Activated naive CD8-positive, alpha-beta T cell treated with anti-CD3 and anti-CD28 coated beads for 36 hours (primary cell): ENCODE measurements around the gene CEMIP. TPM values are rescaled to one million over a fixed set of nuclear protein-coding genes. Genes with fewer than 3 reads are reported as not detected.

Experiments
- DNase-seq: peaks from one replicate; pipeline ENCODE4 v3.0.0; 2021
- H3K27ac Mint-ChIP-seq: one replicate; pipeline ENCODE4 v1.8.0; 2022; ENCODE audit warnings: mild to moderate bottlenecking, moderate library complexity, mixed read lengths
- H3K27me3 Mint-ChIP-seq: one replicate; pipeline ENCODE4 v1.8.0; 2022; ENCODE audit warnings: mild to moderate bottlenecking, mixed read lengths
- H3K36me3 Mint-ChIP-seq: one replicate; pipeline ENCODE4 v1.8.0; 2021; ENCODE audit warnings: mild to moderate bottlenecking, mixed read lengths
- H3K4me1 Mint-ChIP-seq: one replicate; pipeline ENCODE4 v1.8.0; 2021; ENCODE audit warnings: mixed read lengths
- H3K4me3 Mint-ChIP-seq: one replicate; pipeline ENCODE4 v1.8.0; 2022; ENCODE audit warnings: mild to moderate bottlenecking, moderate library complexity, mixed read lengths
- H3K9me3 Mint-ChIP-seq: one replicate; pipeline ENCODE4 v1.8.0; 2022; ENCODE audit warnings: mixed read lengths
- total RNA-seq, 2 experiments: library from RNA; stranded (reverse); gene quantifications; one replicate each; pipeline ENCODE4 v1.2.3, GENCODE V29; 2021

The CEMIP gene
- total RNA-seq, 2 experiments from 2014 or later = not detected

DNA sequence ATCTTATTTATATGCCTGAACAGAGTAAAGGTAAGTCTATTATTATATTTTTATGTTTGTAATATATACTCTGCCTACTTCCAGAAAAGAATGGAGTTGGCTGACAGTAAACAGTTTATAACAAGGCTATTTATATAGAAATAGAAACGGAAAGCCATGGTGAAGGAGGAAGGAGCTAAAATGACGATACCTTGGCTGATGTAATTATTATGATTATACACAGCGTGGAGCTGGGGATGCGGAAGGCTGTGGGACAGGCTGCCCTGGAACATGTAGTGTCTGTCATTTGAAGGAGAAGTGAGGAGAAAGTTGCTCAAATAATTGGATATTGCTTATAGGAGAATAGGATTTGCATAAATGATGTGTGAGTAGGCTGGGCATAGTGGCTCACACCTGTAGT, 37.8 kb downstream of the CEMIP start:
- no peak overlapping the region for H3K4me3 Mint-ChIP-seq
- H3K36me3 Mint-ChIP-seq = no peaks in the 10 kb centered on the region
- no peak for DNase-seq
- no peaks in the 10 kb centered on the region for H3K9me3 Mint-ChIP-seq
- peaks cover 8% of the 10 kb centered on the region for H3K27me3 Mint-ChIP-seq
- no peaks in the 10 kb centered on the region for H3K4me1 Mint-ChIP-seq
- H3K27ac Mint-ChIP-seq = no peak overlapping the region

- H3K27ac Mint-ChIP-seq = no peak overlapping the region
- H3K4me3 Mint-ChIP-seq = no peak overlapping the region
- peaks cover 8% of the 10 kb centered on the region for H3K27me3 Mint-ChIP-seq
- no peak for DNase-seq
- no peaks in the 10 kb centered on the region for H3K9me3 Mint-ChIP-seq
- no peaks in the 10 kb centered on the region for H3K36me3 Mint-ChIP-seq
- no peaks in the 10 kb centered on the region for H3K4me1 Mint-ChIP-seq
Observed at GRCh38 chr15:80817901-80818300, 38.7 kb downstream of the CEMIP start.

GRCh38 chr15:80819001-80819400, 39.8 kb downstream of the CEMIP start:
- no peaks in the 10 kb centered on the region for H3K9me3 Mint-ChIP-seq
- no peak overlapping the region for H3K27ac Mint-ChIP-seq
- no peak for DNase-seq
- no peaks in the 10 kb centered on the region for H3K4me1 Mint-ChIP-seq
- no peak overlapping the region for H3K4me3 Mint-ChIP-seq
- H3K36me3 Mint-ChIP-seq = no peaks in the 10 kb centered on the region
- peaks cover 8% of the 10 kb centered on the region for H3K27me3 Mint-ChIP-seq

- no peak for DNase-seq
- Mint-ChIP-seq H3K4me1 (no peaks in the 10 kb centered on the region), H3K27ac (no peak overlapping the region), H3K27me3 (peaks cover 4% of the 10 kb centered on the region), H3K9me3 (no peaks in the 10 kb centered on the region), H3K36me3 (no peaks in the 10 kb centered on the region), H3K4me3 (no peak overlapping the region)
Observed at GRCh38 chr15:80820092-80820491, 40.9 kb downstream of the CEMIP start.

DNA sequence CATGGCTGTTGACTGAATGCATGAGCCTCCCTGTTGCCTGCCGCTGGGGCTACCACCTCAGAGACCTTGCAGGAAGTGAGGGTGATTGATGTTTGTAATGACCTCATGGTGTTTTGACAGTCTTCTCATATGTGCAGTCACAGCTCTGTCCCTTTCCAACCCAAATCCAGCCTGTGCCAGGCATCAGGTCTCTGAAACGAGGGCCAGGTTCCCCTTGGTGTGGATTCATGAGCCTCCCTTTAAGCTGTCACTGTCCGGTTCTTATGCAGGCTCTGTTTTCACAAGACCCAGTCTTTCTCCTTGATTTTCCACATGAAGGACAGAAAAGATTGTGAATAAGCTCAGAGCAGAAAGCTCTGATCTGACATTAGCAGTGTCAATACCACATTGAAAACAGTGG, 43.1 kb downstream of the CEMIP start:
- H3K27me3 Mint-ChIP-seq = no peaks in the 10 kb centered on the region
- no peak for DNase-seq

DNA sequence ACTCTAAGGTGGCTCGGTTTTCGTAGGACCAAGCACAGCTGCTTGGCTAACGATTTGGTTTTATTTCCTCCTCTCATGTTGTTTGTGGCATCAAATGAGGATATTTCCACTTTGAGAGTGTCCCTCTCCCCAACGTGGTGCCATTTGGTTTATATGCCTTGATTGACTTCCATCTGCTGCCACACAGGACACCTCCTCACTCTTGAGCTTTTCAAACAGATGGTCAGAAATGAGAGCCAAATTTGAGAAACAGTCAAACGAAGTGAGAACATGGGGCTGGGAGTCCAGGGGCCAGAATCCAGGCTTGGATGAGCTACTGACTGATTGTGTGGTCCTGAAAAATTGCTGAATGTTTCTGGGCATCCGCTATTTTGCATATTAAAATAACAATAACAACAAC, 43.5 kb downstream of the CEMIP start:
- Mint-ChIP-seq H3K4me1 (no peaks in the 10 kb centered on the region), H3K27ac (no peak overlapping the region), H3K9me3 (no peaks in the 10 kb centered on the region), H3K27me3 (no peaks in the 10 kb centered on the region), H3K36me3 (no peaks in the 10 kb centered on the region), H3K4me3 (no peak overlapping the region)
- DNase-seq = no peak

More for the DNA sequence above, 43.1 kb downstream of the CEMIP start:
- no peaks in the 10 kb centered on the region for H3K9me3 Mint-ChIP-seq
- H3K4me1 Mint-ChIP-seq = no peaks in the 10 kb centered on the region
- no peak overlapping the region for H3K27ac Mint-ChIP-seq
- no peaks in the 10 kb centered on the region for H3K36me3 Mint-ChIP-seq
- H3K4me3 Mint-ChIP-seq = no peak overlapping the region

DNA sequence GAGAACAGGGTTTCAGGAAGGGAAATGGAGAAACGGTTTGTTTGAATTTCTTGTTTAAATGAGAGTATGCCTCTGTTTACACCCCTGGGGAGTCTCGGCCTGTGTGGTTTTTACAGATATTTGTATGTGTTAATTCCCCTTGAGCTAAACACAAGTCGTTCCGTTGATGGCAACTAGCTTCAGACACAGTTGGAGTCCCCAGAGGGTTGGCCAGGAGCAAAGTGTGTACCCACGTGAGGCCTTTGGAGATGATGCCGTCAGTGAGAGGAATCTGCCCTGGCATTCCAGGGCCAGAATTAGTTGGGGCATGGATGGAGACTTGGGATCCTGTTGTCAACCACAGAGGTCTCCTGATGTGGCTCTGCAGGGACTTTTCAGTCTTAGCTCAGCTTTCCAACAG, 44.0 kb downstream of the CEMIP start:
- H3K4me3 Mint-ChIP-seq = no peak overlapping the region
- no peaks in the 10 kb centered on the region for H3K36me3 Mint-ChIP-seq
- H3K27me3 Mint-ChIP-seq = no peaks in the 10 kb centered on the region
- no peak for DNase-seq
- H3K4me1 Mint-ChIP-seq = no peaks in the 10 kb centered on the region
- H3K27ac Mint-ChIP-seq = no peak overlapping the region
- H3K9me3 Mint-ChIP-seq = no peaks in the 10 kb centered on the region

DNA sequence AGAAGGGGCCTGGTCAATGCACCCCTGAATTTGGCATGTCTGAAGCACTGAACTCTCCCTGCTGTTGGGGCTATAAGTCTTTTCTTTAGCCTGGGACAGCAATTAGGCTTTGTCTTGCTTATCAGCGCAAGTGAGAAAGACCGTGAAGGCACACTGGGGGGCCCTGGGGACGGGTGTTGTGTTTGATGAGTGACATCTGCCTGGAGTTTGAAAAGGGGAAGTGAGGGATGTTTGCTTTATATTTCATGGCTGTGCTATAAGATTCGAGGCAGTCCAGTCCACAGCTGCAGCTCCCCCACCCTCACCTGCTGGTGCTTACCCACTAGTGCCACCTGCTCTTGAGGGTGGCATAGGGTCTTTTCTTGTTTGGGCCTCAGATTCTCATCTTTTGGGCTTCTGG, 44.8 kb downstream of the CEMIP start:
- Mint-ChIP-seq H3K27ac (no peak overlapping the region), H3K36me3 (no peaks in the 10 kb centered on the region), H3K4me1 (no peaks in the 10 kb centered on the region), H3K27me3 (no peaks in the 10 kb centered on the region), H3K4me3 (no peak overlapping the region), H3K9me3 (no peaks in the 10 kb centered on the region)
- no peak for DNase-seq

- H3K36me3 Mint-ChIP-seq = no peaks in the 10 kb centered on the region
- no peak overlapping the region for H3K27ac Mint-ChIP-seq
- H3K4me1 Mint-ChIP-seq = no peaks in the 10 kb centered on the region
- no peaks in the 10 kb centered on the region for H3K9me3 Mint-ChIP-seq
- H3K27me3 Mint-ChIP-seq = no peaks in the 10 kb centered on the region
- H3K4me3 Mint-ChIP-seq = no peak overlapping the region
- DNase-seq = no peak
Observed at GRCh38 chr15:80825361-80826030, 46.3 kb downstream of the CEMIP start.

DNA sequence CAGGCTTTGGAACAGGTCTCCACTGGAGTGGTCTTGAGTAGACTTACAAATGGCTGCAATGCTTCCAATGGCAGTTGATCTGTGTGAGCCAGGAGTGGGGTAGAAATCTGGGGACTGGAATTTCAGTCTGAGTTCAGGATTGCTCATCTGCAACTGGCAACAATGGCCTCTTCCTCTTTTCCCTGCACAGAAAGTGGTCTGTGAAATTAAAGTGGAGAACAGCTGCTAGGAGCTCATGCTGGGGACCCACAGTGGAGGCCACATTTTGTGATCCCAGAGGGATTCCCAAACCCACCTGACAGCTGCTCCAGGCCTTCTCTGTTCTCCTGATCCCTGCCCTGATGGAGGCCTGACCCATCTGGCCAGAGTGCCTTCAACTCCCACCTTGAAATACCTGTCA, 49.6 kb downstream of the CEMIP start:
- Mint-ChIP-seq H3K9me3 (no peaks in the 10 kb centered on the region), H3K4me1 (no peaks in the 10 kb centered on the region), H3K27me3 (no peaks in the 10 kb centered on the region), H3K36me3 (no peaks in the 10 kb centered on the region), H3K27ac (no peak overlapping the region), H3K4me3 (no peak overlapping the region)
- no peak for DNase-seq

GRCh38 chr15:80830677-80831076, 51.5 kb downstream of the CEMIP start:
- Mint-ChIP-seq H3K4me3 (no peak overlapping the region), H3K36me3 (no peaks in the 10 kb centered on the region), H3K27ac (no peak overlapping the region), H3K9me3 (no peaks in the 10 kb centered on the region), H3K27me3 (no peaks in the 10 kb centered on the region), H3K4me1 (no peaks in the 10 kb centered on the region)
- DNase-seq = no peak

DNA sequence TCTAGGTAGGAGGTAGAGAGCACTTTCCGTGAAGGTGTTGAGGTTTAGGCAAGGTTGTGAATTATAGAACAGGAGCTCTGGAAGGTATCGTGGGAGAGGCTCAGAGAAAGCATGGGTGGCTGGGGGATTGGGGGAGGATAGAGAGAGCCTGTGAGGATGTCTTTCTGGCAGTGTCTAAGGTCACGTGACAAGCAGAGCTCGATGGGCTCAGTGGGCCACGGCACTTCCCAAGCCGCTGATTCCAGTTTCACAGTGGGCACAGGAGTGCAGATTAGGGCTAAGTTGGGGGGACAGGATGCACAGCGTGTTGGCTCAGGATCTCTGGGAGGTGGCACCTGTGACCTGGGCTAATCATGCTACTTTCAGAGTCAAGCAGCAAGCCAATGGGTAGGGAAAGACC, 52.0 kb downstream of the CEMIP start:
- Mint-ChIP-seq H3K4me1 (no peaks in the 10 kb centered on the region), H3K27me3 (no peaks in the 10 kb centered on the region), H3K27ac (no peak overlapping the region), H3K9me3 (no peaks in the 10 kb centered on the region), H3K36me3 (no peaks in the 10 kb centered on the region), H3K4me3 (no peak overlapping the region)
- no peak for DNase-seq

DNA sequence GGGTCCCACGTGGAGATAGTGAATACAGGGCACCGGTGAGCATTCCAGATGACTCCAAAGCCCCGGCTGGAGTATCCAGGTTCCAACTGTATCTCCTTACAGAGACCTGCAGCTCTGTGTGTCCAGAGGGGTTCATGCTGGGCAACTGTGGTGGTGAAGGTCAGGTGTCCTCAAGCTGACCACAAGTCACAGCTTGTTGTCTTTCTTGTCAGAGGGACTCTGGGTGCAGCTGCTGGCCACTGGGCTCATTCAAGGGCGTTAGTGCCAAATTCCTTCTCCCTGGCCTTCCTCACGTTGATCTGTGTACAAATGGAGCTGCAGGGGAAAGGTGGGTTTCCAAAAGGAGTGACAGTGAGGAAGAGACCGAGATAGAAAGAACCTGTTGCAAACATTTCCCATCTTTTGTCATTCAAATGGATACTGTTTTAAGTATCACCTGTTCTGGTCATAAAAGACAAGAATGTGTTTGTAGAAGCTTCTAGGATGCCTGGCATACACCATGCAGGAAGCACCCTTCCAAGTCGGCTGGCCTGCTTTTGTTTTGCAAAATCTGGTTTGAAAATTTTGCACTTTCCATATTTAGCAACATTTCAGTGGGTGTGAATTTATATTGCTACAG, 52.5 kb downstream of the CEMIP start:
- no peaks in the 10 kb centered on the region for H3K27me3 Mint-ChIP-seq
- H3K4me3 Mint-ChIP-seq = no peak overlapping the region
- no peak for DNase-seq
- H3K27ac Mint-ChIP-seq = no peak overlapping the region
- no peaks in the 10 kb centered on the region for H3K9me3 Mint-ChIP-seq
- H3K36me3 Mint-ChIP-seq = no peaks in the 10 kb centered on the region
- no peaks in the 10 kb centered on the region for H3K4me1 Mint-ChIP-seq

DNA sequence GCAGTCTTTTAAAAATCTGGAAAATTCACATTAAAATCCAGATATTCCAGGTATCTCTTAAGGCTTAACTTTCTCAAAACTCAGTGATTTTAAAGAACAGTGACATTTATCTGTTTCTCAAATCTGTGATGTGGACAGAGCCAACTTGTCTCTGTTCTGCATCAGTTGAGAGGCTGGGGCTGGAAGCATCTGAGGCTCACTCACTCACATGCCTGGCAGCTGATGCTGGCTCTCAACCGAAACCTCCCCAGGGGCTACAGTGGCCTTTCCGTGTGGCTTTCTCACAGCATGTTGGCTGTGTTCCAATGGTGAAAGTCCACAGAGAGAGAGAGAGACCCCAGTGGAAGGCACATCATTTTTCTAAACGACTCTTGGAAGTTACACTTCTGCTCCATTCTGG, 53.5 kb downstream of the CEMIP start:
- DNase-seq = no peak
- H3K4me1 Mint-ChIP-seq = no peaks in the 10 kb centered on the region
- no peak overlapping the region for H3K27ac Mint-ChIP-seq
- H3K4me3 Mint-ChIP-seq = no peak overlapping the region
- H3K9me3 Mint-ChIP-seq = no peaks in the 10 kb centered on the region
- no peaks in the 10 kb centered on the region for H3K36me3 Mint-ChIP-seq
- no peaks in the 10 kb centered on the region for H3K27me3 Mint-ChIP-seq

GRCh38 chr15:80834402-80834801, 55.2 kb downstream of the CEMIP start:
- H3K4me3 Mint-ChIP-seq = no peak overlapping the region
- H3K27me3 Mint-ChIP-seq = no peaks in the 10 kb centered on the region
- H3K27ac Mint-ChIP-seq = no peak overlapping the region
- H3K36me3 Mint-ChIP-seq = no peaks in the 10 kb centered on the region
- no peaks in the 10 kb centered on the region for H3K9me3 Mint-ChIP-seq
- no peaks in the 10 kb centered on the region for H3K4me1 Mint-ChIP-seq
- DNase-seq = no peak

DNA sequence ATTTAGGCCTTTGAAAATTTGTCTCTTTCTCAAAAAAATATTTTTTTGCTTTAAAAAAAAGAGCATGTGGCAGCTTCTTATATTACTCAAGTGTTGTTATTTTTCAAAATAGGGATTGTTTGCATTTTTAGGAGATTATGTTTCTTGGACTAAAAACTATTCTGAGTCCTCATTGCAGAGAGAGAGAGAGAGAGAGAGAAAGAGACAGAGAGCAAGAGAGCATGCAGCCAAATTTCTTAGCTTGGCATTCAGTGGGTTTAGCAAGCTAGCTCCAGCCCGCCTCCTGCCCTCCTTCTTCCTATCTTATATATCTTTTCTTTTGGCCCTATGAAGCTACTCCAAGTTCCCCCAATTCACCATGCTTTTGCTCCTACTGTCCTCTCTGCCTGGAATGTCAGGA, 55.7 kb downstream of the CEMIP start:
- Mint-ChIP-seq H3K27ac (no peak overlapping the region), H3K27me3 (peaks cover 3% of the 10 kb centered on the region), H3K4me3 (no peak overlapping the region), H3K4me1 (no peaks in the 10 kb centered on the region), H3K36me3 (no peaks in the 10 kb centered on the region), H3K9me3 (no peaks in the 10 kb centered on the region)
- no peak for DNase-seq
